Natural killer cell (primary cell): ENCODE data around the gene KSR1. TPM values are rescaled to one million over a fixed set of nuclear protein-coding genes. Genes with fewer than 3 reads are reported as not detected.

Source experiments
- ATAC-seq, 3 donors: fragments of 150-1000 bp in 2 of 3; fragments of 200-7000 bp in 1 of 3; cut with Tn5 transposase; 1 replicate in 1 of 3; 2 replicates in 2 of 3; pipeline ENCODE4 v1.10.0; 2021; ENCODE audit warnings: mild to moderate bottlenecking in 2 of 3, moderate library complexity in 2 of 3
- DNase-seq, 2 donors: peaks; one replicate each; pipeline versions ENCODE4 v3.0.0 to v3.0.0-alpha.2; 2013 to 2021; ENCODE audit warnings: mixed read lengths in 1 of 2
- H3K27ac ChIP-seq: one replicate; pipeline ENCODE4 v1.5.1; 2013; ENCODE audit warnings: mild to moderate bottlenecking, low read length
- H3K27me3 ChIP-seq: one replicate; pipeline ENCODE4 v1.6.1; 2013; ENCODE audit warnings: low read length; ENCODE audit not compliant: control insufficient read depth, insufficient read depth
- H3K36me3 ChIP-seq: one replicate; pipeline ENCODE4 v1.6.1; 2013; ENCODE audit warnings: low read length; ENCODE audit not compliant: control insufficient read depth, insufficient read depth
- H3K4me1 ChIP-seq: one replicate; pipeline ENCODE4 v1.6.1; 2013; ENCODE audit warnings: low read length; ENCODE audit not compliant: control insufficient read depth, insufficient read depth
- H3K4me3 ChIP-seq: one replicate; pipeline ENCODE4 v1.5.1; 2013; ENCODE audit warnings: low read length
- H3K9me3 ChIP-seq: one replicate; pipeline ENCODE4 v1.6.1; 2013; ENCODE audit warnings: low read length; ENCODE audit not compliant: control insufficient read depth, insufficient read depth
- H3K27ac Mint-ChIP-seq, 2 donors: one replicate each; pipeline ENCODE4 v1.8.0; 2022; ENCODE audit warnings: mild to moderate bottlenecking in 2 of 2, mixed read lengths in 2 of 2, moderate library complexity in 1 of 2
- H3K27me3 Mint-ChIP-seq, 2 donors: one replicate each; pipeline ENCODE4 v1.8.0; 2022; ENCODE audit warnings: low read depth in 2 of 2, mixed read lengths in 2 of 2
- H3K36me3 Mint-ChIP-seq: one replicate; pipeline ENCODE4 v1.8.0; 2022; ENCODE audit warnings: mixed read lengths
- H3K4me1 Mint-ChIP-seq, 2 donors: one replicate each; pipeline ENCODE4 v1.8.0; 2022; ENCODE audit warnings: mixed read lengths in 2 of 2
- H3K4me3 Mint-ChIP-seq: one replicate; pipeline ENCODE4 v1.8.0; 2022; ENCODE audit warnings: mild to moderate bottlenecking, moderate library complexity, mixed read lengths
- H3K9me3 Mint-ChIP-seq, 2 donors: one replicate each; pipeline ENCODE4 v1.8.0; 2022; ENCODE audit warnings: mixed read lengths in 2 of 2
- CTCF ChIP-seq: fragments of 200-600 bp; IDR thresholded peaks from one replicate; pipeline ENCODE4 v1.8.0; 2022; ENCODE audit warnings: antibody characterized with exemption
- WGBS: methylation state at CpG from one replicate; pipeline ENCODE4 v1.1.7; 2013; ENCODE audit warnings: missing lambda C conversion rate; ENCODE audit not compliant: insufficient coverage; 5-methylcytosine and 5-hydroxymethylcytosine counted together
- intact Hi-C: fragments of 100-400 bp; cut with micrococcal nuclease; formaldehyde crosslinking; loops from one replicate; pipeline ENCODE4 v1.14.2; 2022
- total RNA-seq, 4 donors: library from RNA; stranded (reverse); fragments of 120-200 nt in 1 of 4; gene quantifications; one replicate each; pipeline versions ENCODE4 v1.2.3 to v1.2.4, GENCODE V29; 2013 to 2022

Gene KSR1
- total RNA-seq, 3 donors from 2014 or later (not counting 1 experiment from before 2014, with no cell fraction given) = 46.4 to 63.1 (median 59.2) TPM

- Mint-ChIP-seq H3K9me3 (no peaks in the 10 kb centered on the region), H3K27ac (peak overlapping the region in 1 of 2 donors; percentile 74), H3K4me3 (no peak overlapping the region), H3K4me1 (peaks cover 51 to 56% of the 10 kb centered on the region in 2 donors), H3K27me3 (no peaks in the 10 kb centered on the region), H3K36me3 (no peaks in the 10 kb centered on the region)
- Histone ChIP-seq H3K36me3 (no peaks in the 10 kb centered on the region), H3K27me3 (no peaks in the 10 kb centered on the region), H3K27ac (no peak overlapping the region), H3K4me1 (peaks cover 33% of the 10 kb centered on the region), H3K9me3 (no peaks in the 10 kb centered on the region), H3K4me3 (no peak overlapping the region)
- intact Hi-C loops = no loop called here
- no peak for TF ChIP-seq CTCF
- 46% methylated on average over 3 of the region's 3 CpGs for WGBS
- DNase-seq (peak in 1 of 2 donors; percentile 39), ATAC-seq (peak in 1 of 3 donors; percentile 64)
Observed at GRCh38 chr17:27466376-27466742, 10.1 kb downstream of the KSR1 start.

GRCh38 chr17:27466743-27467375, 10.6 kb downstream of the KSR1 start:
- intact Hi-C loops = no loop called here
- Mint-ChIP-seq H3K27me3 (no peaks in the 10 kb centered on the region), H3K36me3 (no peaks in the 10 kb centered on the region), H3K4me1 (peaks cover 54 to 56% of the 10 kb centered on the region in 2 donors), H3K9me3 (no peaks in the 10 kb centered on the region), H3K4me3 (no peak overlapping the region), H3K27ac (peak overlapping the region in 1 of 2 donors; percentile 74)
- ATAC-seq (peak; percentile 44 to 66 (median 64)), DNase-seq (peak in 1 of 2 donors; percentile 64)
- Histone ChIP-seq H3K9me3 (no peaks in the 10 kb centered on the region), H3K4me1 (peaks cover 34% of the 10 kb centered on the region), H3K4me3 (no peak overlapping the region), H3K36me3 (no peaks in the 10 kb centered on the region), H3K27ac (no peak overlapping the region), H3K27me3 (no peaks in the 10 kb centered on the region)
- 22% methylated on average over 12 of the region's 13 CpGs for WGBS
- no peak for TF ChIP-seq CTCF

- no peaks in the 10 kb centered on the region for H3K36me3 Mint-ChIP-seq
- H3K36me3 ChIP-seq = no peaks in the 10 kb centered on the region
- no peak overlapping the region for H3K27ac ChIP-seq
- no peaks in the 10 kb centered on the region for H3K27me3 Mint-ChIP-seq
- H3K4me3 Mint-ChIP-seq = no peak overlapping the region
- 80% methylated on average over 7 of the region's 7 CpGs for WGBS
- no peaks in the 10 kb centered on the region for H3K9me3 ChIP-seq
- no peaks in the 10 kb centered on the region for H3K27me3 ChIP-seq
- no peaks in the 10 kb centered on the region for H3K9me3 Mint-ChIP-seq
- peaks cover 58% of the 10 kb centered on the region in 2 donors for H3K4me1 Mint-ChIP-seq
- no peak overlapping the region for H3K4me3 ChIP-seq
- TF ChIP-seq CTCF = no peak
- intact Hi-C loops = no loop called here
- peaks cover 45% of the 10 kb centered on the region for H3K4me1 ChIP-seq
- no peak for DNase-seq
- ATAC-seq = no peak
- peak overlapping the region in 1 of 2 donors; percentile 29 for H3K27ac Mint-ChIP-seq
Observed at GRCh38 chr17:27469256-27469655, 13.0 kb downstream of the KSR1 start.
